Activated naive CD8-positive, alpha-beta T cell treated with anti-CD3 and anti-CD28 coated beads, Interleukin-2, amount 10 ng/mL, durations not matched to agents 7 days and 5 days (primary cell): ENCODE measurements around the gene RERE. TPM values are rescaled to one million over a fixed set of nuclear protein-coding genes. Genes with fewer than 3 reads are reported as not detected.

Source experiments
- ATAC-seq: fragments of 150-1000 bp; cut with Tn5 transposase; one replicate; pipeline ENCODE4 v1.10.0; 2021; ENCODE audit warnings: low read depth, moderate library complexity
- POLR2A ChIA-PET: fragments of 350-600 bp; sonication (Branson Sonifier 250); formaldehyde crosslinking; loops from one replicate; lab custom pipeline; 2021; ENCODE audit warnings: antibody characterized with exemption; lab: Charles Lee
- DNase-seq: peaks from one replicate; pipeline ENCODE4 v3.0.0; 2021
- H3K27ac Mint-ChIP-seq: one replicate; pipeline ENCODE4 v1.8.0; 2022; ENCODE audit warnings: mild to moderate bottlenecking, mixed read lengths
- H3K27me3 Mint-ChIP-seq: one replicate; pipeline ENCODE4 v1.8.0; 2022; ENCODE audit warnings: mild to moderate bottlenecking, moderate library complexity, mixed read lengths
- H3K36me3 Mint-ChIP-seq: one replicate; pipeline ENCODE4 v1.8.0; 2021; ENCODE audit warnings: mild to moderate bottlenecking, mixed read lengths
- H3K4me1 Mint-ChIP-seq: one replicate; pipeline ENCODE4 v1.8.0; 2021; ENCODE audit warnings: mixed read lengths
- H3K4me3 Mint-ChIP-seq: one replicate; pipeline ENCODE4 v1.8.0; 2022; ENCODE audit warnings: mild to moderate bottlenecking, moderate library complexity, mixed read lengths
- H3K9me3 Mint-ChIP-seq: one replicate; pipeline ENCODE4 v1.8.0; 2021; ENCODE audit warnings: mixed read lengths
- total RNA-seq, 2 experiments: library from RNA; stranded (reverse); gene quantifications; one replicate each; pipeline ENCODE4 v1.2.3, GENCODE V29; 2021

The RERE gene
- total RNA-seq, 2 experiments from 2014 or later = 64.4 to 68.7 TPM

DNA sequence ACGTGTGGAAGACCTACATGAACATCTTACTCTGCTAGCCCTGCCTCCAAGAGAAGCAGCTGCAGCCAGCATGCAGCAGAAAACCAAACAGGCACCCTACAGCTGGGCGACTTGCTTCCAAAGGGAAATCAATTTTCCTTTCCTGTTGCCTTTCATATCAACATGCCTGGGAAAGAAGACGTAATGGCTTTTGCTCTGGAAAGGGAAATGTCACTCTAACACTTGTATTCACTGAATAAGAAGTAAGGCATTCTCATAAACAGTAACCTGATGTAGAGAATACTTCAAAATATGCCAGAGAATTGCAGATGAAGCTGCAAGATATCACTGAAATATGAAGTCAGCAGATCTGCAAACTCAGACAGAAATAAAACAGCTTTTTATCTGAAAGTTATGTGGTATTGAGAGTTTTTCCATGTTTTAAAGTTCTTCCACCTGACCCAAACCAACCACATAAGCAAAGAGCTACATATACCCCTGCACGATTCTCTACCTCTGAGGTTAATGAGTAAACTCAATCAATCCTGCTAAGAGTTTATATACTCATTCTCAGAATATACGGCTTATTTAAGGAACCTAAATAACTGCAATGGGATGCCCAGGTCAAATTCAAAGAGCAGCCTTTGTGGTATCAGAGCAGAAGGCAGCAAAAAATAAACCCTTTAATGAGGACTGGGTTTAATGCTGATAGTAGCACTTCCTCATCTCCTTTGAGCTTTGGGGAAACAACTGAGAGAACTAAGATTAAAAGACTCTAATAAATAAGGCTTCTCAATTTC is 150.9 kb downstream of the RERE start:
- POLR2A ChIA-PET = interaction anchor here (1.0 to 1.6 kb wide), 2 partner anchors 35 to 37 kb away, joined by 3 read pairs; no protein-coding TSS in a partner anchor
- no peak for ATAC-seq

DNA sequence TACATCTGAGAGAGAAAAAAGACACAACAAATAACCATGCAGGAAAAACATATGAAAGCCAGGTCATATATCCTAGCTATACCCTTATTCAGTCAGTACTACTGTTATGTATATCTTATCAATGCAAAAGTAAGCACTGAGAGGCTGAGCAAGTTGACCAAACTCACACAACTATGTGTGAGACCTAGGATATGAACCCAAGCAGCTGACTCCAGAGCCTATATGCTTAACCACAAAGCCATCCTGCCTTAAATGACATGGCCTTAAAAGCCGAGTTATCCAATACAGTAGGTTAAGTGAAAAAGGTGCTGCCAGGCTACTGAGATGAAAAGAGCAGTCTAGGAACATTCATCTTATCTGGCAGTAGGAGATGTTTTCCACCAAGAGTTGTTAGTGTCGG is 151.6 kb downstream of the RERE start:
- no peak overlapping the region for H3K4me3 Mint-ChIP-seq
- H3K4me1 Mint-ChIP-seq = peaks cover 23% of the 10 kb centered on the region
- H3K9me3 Mint-ChIP-seq = no peaks in the 10 kb centered on the region
- POLR2A ChIA-PET = interaction anchor here (1.6 kb wide), 1 partner anchor 37 kb away, joined by 3 read pairs; no protein-coding TSS in a partner anchor
- peak; percentile 46 for ATAC-seq
- peaks cover 4% of the 10 kb centered on the region for H3K36me3 Mint-ChIP-seq
- no peak overlapping the region for H3K27ac Mint-ChIP-seq
- H3K27me3 Mint-ChIP-seq = no peaks in the 10 kb centered on the region
- DNase-seq = no peak

More for the DNA sequence above, 150.9 kb downstream of the RERE start:
- Mint-ChIP-seq H3K27ac (no peak overlapping the region), H3K4me3 (no peak overlapping the region), H3K9me3 (no peaks in the 10 kb centered on the region), H3K4me1 (peaks cover 28% of the 10 kb centered on the region), H3K36me3 (peaks cover 4% of the 10 kb centered on the region), H3K27me3 (no peaks in the 10 kb centered on the region)
- DNase-seq = no peak

DNA sequence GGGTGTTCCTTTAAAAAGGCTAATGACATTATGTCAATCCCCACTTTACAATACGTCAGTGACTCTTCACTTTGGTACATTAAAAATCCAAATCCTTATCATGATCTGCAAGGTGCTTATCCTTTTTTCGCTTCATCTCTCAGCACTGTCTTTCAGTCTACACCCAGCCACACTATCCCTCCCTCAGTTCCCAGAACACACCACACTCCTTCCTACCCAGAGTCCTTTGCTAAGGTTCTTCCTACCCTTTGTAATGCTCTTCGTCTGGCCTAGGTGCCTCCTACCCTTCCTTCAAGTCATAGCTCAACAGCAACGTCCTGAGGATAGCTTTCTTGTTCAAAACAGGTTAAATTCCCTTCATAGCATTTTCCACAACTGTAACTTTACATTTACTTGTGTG is 152.6 kb downstream of the RERE start:
- Mint-ChIP-seq H3K4me3 (no peak overlapping the region), H3K27ac (no peak overlapping the region), H3K36me3 (peaks cover 4% of the 10 kb centered on the region), H3K9me3 (no peaks in the 10 kb centered on the region), H3K4me1 (peaks cover 14% of the 10 kb centered on the region), H3K27me3 (no peaks in the 10 kb centered on the region)
- ATAC-seq (no peak), DNase-seq (no peak)
- POLR2A ChIA-PET = interaction anchor here (1.6 kb wide), 1 partner anchor 38 kb away, joined by 3 read pairs; no protein-coding TSS in a partner anchor

DNA sequence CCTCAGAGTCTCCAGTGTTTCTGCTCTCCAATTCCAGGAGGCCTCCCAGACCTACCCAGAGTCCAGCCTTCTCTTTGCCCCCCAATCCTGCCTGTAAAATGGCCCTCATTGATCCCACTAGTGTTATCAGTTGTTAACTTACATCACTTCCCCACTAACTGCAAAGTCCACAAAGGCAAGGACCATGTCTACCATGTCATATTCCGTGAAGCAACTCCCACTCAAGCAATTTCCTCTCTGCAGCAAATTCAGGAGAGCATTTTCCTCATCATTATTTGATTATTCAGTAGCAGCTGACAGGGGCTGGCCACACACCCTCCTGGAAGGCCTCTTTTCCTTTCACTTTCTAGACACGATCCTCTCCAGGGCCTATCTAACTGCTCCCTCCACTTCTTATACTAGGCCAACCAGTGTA is 153.5 kb downstream of the RERE start:
- H3K27me3 Mint-ChIP-seq = no peaks in the 10 kb centered on the region
- H3K27ac Mint-ChIP-seq = no peak overlapping the region
- POLR2A ChIA-PET = interaction anchor here (1.4 kb wide), 1 partner anchor 39 kb away, joined by 5 read pairs; no protein-coding TSS in a partner anchor
- ATAC-seq (peak; percentile 87), DNase-seq (no peak)
- H3K4me3 Mint-ChIP-seq = no peak overlapping the region
- H3K4me1 Mint-ChIP-seq = peaks cover 11% of the 10 kb centered on the region
- no peaks in the 10 kb centered on the region for H3K9me3 Mint-ChIP-seq
- peaks cover 4% of the 10 kb centered on the region for H3K36me3 Mint-ChIP-seq

DNA sequence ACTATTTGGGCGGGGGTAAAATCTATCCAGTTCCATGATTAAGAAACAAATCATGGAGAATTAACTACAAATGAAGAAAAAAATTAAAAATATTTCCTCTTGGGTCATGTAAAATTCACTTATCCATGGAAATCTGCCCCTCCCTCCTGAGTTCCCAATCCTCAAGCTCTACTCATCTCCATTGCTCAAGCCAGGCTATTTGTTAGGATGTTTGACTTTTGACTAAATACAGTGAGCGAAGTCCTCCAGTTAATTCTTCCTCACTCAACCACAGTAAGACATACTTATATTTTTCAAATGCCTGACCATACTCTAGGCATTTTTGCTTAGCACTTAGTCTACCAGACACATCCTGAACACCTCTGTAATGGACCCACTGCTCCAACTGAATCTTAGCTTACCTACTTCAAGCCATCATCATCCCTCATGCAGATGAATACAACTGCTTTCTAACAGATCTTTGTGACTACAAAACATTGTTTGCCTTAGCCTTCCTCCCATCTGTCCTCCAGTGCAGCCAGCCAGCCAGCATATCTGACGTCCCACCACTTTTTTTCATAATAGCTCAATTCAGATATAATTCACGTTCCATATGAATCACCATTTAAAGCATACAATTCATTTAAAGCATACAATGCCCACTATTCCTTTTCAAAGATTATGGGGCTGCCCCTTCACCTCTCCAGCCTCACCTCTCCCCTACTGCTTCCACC is 154.2 kb downstream of the RERE start:
- POLR2A ChIA-PET = interaction anchor here (1.4 to 2.2 kb wide), 2 partner anchors 12 to 40 kb away, joined by 5 to 6 read pairs; no protein-coding TSS in a partner anchor
- Mint-ChIP-seq H3K27ac (no peak overlapping the region), H3K9me3 (no peaks in the 10 kb centered on the region), H3K4me1 (peaks cover 12% of the 10 kb centered on the region), H3K27me3 (no peaks in the 10 kb centered on the region), H3K4me3 (no peak overlapping the region), H3K36me3 (peaks cover 2% of the 10 kb centered on the region)
- DNase-seq = no peak
- ATAC-seq = no peak

DNA sequence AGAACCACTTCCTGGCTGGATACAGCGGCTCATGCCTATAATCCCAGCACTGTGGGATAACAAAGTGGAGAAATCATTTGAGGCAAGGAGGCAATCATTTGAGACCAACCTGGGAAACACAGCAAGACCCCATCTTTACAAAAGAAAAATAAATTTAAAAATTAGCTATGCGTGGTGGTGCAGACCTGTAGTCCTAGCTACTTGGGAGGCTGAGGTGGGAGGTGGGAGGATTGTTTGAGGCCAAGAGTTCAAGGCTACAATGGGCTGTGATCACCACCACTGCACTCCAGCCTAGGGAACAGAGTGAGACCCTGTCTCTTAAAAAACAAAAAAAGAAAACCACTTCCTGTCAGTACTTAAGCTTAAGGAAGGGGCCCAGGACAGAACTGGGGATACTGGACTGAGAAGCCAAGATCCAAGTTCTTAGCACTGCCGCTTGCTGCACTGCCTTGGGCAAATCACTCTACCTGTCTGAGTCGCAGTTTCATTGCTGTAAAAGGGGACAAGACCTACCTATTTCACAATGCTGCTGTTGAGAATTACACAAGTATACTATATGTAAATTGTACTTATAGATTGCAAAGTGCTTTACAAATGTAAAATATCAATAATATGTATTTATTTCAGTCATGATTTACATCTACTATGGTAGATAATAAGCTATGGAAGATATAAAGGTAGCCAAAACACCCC is 154.9 kb downstream of the RERE start:
- H3K4me1 Mint-ChIP-seq = peaks cover 12% of the 10 kb centered on the region
- H3K27ac Mint-ChIP-seq = peak overlapping the region; percentile 58
- peaks cover 2% of the 10 kb centered on the region for H3K36me3 Mint-ChIP-seq
- DNase-seq (no peak), ATAC-seq (no peak)
- no peaks in the 10 kb centered on the region for H3K27me3 Mint-ChIP-seq
- POLR2A ChIA-PET = interaction anchor here (0.6 to 2.2 kb wide), 3 partner anchors 8 to 41 kb away, joined by 3 to 6 read pairs (median 5); no protein-coding TSS in a partner anchor
- H3K4me3 Mint-ChIP-seq = peak overlapping the region; percentile 17
- no peaks in the 10 kb centered on the region for H3K9me3 Mint-ChIP-seq

DNA sequence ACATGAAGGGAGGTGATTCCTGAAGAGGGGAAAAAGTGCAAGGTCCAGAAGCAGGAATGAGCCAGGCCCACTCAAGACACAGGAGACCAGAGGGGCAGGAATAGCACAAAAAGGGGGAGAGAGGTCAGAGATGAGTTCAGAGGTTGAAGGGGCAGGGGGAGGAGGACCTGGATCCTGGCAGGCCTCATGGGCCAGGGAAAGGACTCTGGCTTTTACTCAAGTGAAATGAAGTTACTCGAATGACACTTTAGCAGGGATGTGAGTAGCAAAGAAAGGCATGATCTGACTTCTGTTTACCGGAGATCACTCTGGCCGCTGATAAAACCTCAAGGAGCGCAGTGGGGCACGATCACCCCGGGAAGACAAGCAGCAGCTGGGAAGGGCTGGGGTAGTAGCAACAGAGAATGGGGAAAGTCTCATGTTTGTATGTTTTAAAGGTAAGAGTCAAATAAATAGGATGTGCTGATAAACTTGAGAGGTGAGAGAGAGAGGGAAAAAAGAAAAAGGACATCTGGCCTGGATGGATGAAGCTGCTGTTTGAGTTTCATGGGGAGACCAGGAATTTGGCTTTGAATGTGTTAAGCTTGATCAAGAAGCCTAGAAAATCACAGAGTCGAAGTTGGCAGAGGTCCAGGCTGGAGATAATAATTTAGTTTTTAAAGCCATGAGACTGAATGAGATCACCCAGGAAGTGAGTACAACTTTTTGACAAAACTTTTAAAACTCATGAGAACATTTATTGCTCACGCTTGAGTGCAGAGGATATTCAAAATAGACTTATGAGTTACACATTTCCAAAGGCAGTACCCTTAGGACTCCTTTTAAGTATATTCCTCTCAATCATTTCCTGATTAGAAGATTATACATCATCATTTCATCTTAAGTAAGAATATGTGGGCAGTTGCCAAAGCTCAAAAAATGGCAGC is 156.0 kb downstream of the RERE start:
- ATAC-seq (no peak), DNase-seq (no peak)
- H3K36me3 Mint-ChIP-seq = peaks cover 2% of the 10 kb centered on the region
- no peak overlapping the region for H3K4me3 Mint-ChIP-seq
- H3K27me3 Mint-ChIP-seq = no peaks in the 10 kb centered on the region
- H3K9me3 Mint-ChIP-seq = no peaks in the 10 kb centered on the region
- H3K27ac Mint-ChIP-seq = no peak overlapping the region
- H3K4me1 Mint-ChIP-seq = peaks cover 9% of the 10 kb centered on the region
- POLR2A ChIA-PET = interaction anchor here (2.2 kb wide), 1 partner anchor 10 kb away, joined by 6 read pairs; no protein-coding TSS in a partner anchor

DNA sequence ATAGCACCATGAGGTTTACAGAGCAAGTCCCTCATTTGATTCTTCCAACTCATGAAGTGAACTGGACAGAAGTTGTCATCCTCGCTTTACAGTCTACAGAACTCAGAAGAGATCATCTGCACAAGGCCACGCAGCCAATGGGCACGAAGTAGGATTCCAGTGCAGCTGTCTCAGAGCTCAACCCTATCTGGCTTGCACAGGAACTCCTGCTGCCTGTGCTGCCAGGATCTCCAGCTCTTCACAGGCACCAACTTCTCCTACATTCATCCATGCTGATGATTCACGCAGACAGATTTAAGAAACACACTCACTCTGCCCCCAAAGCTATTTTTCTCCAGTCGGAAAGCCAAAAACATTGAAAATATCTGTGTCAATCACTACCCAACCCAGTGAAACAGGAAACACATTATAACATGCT is 157.0 kb downstream of the RERE start:
- POLR2A ChIA-PET = no interaction called here
- DNase-seq (no peak), ATAC-seq (no peak)
- no peaks in the 10 kb centered on the region for H3K9me3 Mint-ChIP-seq
- H3K4me1 Mint-ChIP-seq = peaks cover 9% of the 10 kb centered on the region
- no peak overlapping the region for H3K4me3 Mint-ChIP-seq
- no peak overlapping the region for H3K27ac Mint-ChIP-seq
- H3K27me3 Mint-ChIP-seq = no peaks in the 10 kb centered on the region
- H3K36me3 Mint-ChIP-seq = peaks cover 8% of the 10 kb centered on the region

DNA sequence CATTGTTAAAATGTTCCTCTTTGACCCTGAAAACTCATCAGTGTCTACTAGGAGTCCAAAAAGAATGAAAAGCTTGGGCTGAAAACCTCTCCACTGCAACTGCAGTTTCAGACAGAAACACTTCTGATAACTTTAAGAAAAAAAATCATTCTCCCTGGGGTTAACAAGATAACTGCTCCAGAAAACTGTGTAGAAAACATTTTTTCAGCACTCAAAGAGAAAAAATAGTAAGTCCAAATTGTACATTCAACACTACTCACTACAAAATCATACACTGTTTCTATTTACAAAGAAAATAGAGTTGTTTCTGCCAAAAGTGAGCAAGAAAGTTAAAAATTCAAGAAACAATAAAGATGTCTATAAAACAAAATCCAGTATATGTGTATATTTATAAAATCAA is 157.8 kb downstream of the RERE start:
- H3K27ac Mint-ChIP-seq = no peak overlapping the region
- no peak overlapping the region for H3K4me3 Mint-ChIP-seq
- POLR2A ChIA-PET = no interaction called here
- DNase-seq (no peak), ATAC-seq (no peak)
- H3K4me1 Mint-ChIP-seq = peaks cover 9% of the 10 kb centered on the region
- no peaks in the 10 kb centered on the region for H3K9me3 Mint-ChIP-seq
- peaks cover 12% of the 10 kb centered on the region for H3K36me3 Mint-ChIP-seq
- H3K27me3 Mint-ChIP-seq = no peaks in the 10 kb centered on the region

DNA sequence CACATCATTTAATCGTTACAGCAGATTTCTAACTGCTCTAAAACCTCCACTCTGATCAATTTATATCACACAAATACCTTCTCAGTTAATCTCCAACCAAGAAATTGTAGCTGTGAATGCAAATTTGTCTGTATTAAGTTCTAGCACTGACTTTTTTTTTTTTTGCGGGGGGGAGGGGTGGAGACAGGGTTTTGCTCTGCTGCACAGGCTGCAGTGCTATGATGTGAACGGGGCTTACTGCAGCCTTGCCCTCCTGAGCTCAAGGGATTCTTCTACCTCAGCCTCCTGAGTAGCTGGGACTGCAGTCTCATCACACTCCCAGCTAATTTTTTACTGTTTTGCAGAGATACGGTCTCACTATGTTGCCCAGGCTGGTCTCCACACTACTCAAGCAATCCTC is 163.6 kb downstream of the RERE start:
- H3K4me3 Mint-ChIP-seq = no peak overlapping the region
- DNase-seq (no peak), ATAC-seq (no peak)
- no peak overlapping the region for H3K27ac Mint-ChIP-seq
- POLR2A ChIA-PET = interaction anchor here (0.7 kb wide), 1 partner anchor 8 kb away, joined by 3 read pairs; no protein-coding TSS in a partner anchor
- H3K4me1 Mint-ChIP-seq = peaks cover 27% of the 10 kb centered on the region
- H3K9me3 Mint-ChIP-seq = no peaks in the 10 kb centered on the region
- peaks cover 15% of the 10 kb centered on the region for H3K36me3 Mint-ChIP-seq
- no peaks in the 10 kb centered on the region for H3K27me3 Mint-ChIP-seq

DNA sequence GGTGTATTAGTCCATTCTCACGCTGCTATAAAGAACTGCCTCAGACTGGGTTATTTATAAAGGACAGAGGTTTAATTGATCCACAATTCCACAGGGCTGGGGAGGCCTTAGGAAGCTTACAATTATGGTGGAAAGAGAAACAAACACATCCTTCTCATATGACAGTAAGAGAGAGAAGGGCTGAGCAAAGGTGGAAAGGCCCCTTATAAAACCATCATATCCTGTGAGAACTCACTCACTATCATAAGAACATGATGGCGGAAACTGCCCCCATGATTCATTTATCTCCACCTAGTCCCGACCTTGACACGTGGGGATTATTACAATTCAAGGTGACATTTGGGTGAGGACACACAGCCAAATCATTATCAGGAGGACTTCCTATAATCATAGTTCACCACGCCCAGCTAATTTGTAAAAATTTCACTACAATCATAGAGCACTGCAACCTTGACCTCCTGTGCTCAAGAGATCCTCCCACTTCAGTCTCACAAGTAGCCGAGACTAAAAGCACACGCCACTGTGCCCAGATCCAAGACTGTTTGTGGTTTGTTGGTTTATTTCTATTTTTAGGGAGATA is 164.9 kb downstream of the RERE start:
- Mint-ChIP-seq H3K27ac (no peak overlapping the region), H3K4me3 (no peak overlapping the region), H3K36me3 (peaks cover 18% of the 10 kb centered on the region), H3K9me3 (no peaks in the 10 kb centered on the region), H3K4me1 (peaks cover 35% of the 10 kb centered on the region), H3K27me3 (no peaks in the 10 kb centered on the region)
- DNase-seq (no peak), ATAC-seq (no peak)
- POLR2A ChIA-PET = interaction anchor here (0.6 kb wide), 1 partner anchor 225 kb away, joined by 3 read pairs; no protein-coding TSS in a partner anchor

DNA sequence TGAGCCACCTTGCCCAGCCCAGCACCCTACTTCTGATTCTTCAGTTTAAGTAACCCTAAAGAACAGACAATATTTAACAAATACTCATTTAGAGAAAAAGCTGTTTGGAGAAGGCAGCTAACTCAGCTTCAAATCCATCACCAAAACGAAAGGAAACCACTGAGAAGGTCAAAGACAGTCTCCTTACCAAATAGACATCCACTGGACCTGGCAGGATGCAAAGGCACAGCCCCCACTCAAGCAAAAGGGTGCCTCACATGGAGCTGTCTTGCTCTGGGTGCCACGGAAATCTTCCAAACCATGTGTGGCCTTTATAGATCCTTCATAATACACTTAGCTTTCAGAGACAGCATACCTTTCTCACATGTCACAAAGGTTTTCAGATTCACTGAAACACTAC is 165.5 kb downstream of the RERE start:
- ATAC-seq = no peak
- Mint-ChIP-seq H3K9me3 (no peaks in the 10 kb centered on the region), H3K27me3 (no peaks in the 10 kb centered on the region), H3K4me1 (peaks cover 41% of the 10 kb centered on the region), H3K27ac (peak overlapping the region; percentile 81), H3K36me3 (peaks cover 18% of the 10 kb centered on the region), H3K4me3 (peak overlapping the region; percentile 69)
- DNase-seq = no peak
- POLR2A ChIA-PET = interaction anchor here (0.6 to 1.4 kb wide), 2 partner anchors 11 to 225 kb away, joined by 3 to 6 read pairs; no protein-coding TSS in a partner anchor
